22Rv1 (cell line): Measurements from ENCODE around the gene TGFBR3.

Experiments
- ZFX ChIP-seq: fragments of 450-650 bp; IDR thresholded peaks from 2 replicates; pipeline ENCODE4 v1.6.1; 2017; ENCODE audit warnings: antibody characterized with exemption, borderline replicate concordance
- TF ChIP-seq, protein P1 (sequence below): fragments of 450-650 bp; IDR thresholded peaks from 2 replicates; pipeline ENCODE4 v1.5.1; 2017; ENCODE audit warnings: mild to moderate bottlenecking

DNA sequence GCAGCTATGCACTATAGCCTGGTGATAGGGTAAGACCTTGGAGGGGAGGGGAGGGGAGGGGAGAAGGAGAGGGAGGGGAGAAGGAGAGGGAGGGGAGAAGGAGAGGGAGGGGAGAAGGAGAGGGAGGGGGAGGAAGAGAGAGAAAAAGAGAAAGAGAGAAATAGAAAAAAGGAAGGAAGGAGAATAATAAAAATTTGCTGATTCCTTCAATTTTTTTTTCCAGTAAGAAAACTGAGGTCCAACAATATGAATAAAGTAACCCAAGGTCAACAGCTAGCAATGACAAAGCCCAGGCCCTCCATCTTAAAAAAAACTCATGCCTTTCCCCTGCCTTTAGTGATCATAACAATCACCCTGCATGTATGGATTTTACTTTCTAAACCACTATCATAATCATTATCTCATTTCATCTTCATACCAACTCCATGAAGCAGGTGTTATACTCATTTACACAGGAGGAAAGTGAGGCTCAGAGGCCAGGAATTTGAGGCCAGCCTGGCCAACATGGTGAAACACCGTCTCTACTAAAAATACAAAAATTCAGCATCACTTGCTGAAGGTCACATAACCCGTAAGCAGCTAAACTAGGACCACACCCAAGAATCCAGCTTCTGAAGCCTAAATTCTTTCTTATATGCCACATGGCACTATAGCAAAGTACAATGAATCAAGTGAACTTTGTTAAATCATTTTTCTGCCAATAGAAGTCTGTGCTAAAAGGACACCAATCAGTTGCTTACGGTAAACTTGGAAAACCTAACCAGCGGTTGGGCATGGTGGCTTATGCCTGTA is 39.9 kb upstream of the TGFBR3 start:
- TF ChIP-seq, protein P1, sequence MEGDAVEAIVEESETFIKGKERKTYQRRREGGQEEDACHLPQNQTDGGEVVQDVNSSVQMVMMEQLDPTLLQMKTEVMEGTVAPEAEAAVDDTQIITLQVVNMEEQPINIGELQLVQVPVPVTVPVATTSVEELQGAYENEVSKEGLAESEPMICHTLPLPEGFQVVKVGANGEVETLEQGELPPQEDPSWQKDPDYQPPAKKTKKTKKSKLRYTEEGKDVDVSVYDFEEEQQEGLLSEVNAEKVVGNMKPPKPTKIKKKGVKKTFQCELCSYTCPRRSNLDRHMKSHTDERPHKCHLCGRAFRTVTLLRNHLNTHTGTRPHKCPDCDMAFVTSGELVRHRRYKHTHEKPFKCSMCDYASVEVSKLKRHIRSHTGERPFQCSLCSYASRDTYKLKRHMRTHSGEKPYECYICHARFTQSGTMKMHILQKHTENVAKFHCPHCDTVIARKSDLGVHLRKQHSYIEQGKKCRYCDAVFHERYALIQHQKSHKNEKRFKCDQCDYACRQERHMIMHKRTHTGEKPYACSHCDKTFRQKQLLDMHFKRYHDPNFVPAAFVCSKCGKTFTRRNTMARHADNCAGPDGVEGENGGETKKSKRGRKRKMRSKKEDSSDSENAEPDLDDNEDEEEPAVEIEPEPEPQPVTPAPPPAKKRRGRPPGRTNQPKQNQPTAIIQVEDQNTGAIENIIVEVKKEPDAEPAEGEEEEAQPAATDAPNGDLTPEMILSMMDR = no peak
- TF ChIP-seq ZFX = no peak
